Rectal smooth muscle tissue (tissue), 1 donor: ENCODE data around the gene BLZF1.
"Not testable (repeated sequence)": the region's sequence is repeated elsewhere in the genome, so short reads cannot be mapped to it uniquely, and the experiment has no call there.

Source experiments
- H3K27ac ChIP-seq: one replicate; pipeline ENCODE4 v1.7.0; 2013; ENCODE audit warnings: low read depth, low read length, inconsistent platforms
- H3K27me3 ChIP-seq: one replicate; pipeline ENCODE4 v1.7.0; 2013; ENCODE audit warnings: low read length; ENCODE audit not compliant: control insufficient read depth, insufficient read depth
- H3K36me3 ChIP-seq: one replicate; pipeline ENCODE4 v1.7.0; 2013; ENCODE audit warnings: low read length; ENCODE audit not compliant: control insufficient read depth, insufficient read depth
- H3K4me1 ChIP-seq: one replicate; pipeline ENCODE4 v1.7.0; 2013; ENCODE audit warnings: low read length; ENCODE audit not compliant: control insufficient read depth, insufficient read depth
- H3K4me3 ChIP-seq: one replicate; pipeline ENCODE4 v1.7.0; 2013; ENCODE audit warnings: low read length
- H3K9ac ChIP-seq: one replicate; pipeline ENCODE4 v1.7.0; 2013; ENCODE audit warnings: low read length

BLZF1 gene

DNA sequence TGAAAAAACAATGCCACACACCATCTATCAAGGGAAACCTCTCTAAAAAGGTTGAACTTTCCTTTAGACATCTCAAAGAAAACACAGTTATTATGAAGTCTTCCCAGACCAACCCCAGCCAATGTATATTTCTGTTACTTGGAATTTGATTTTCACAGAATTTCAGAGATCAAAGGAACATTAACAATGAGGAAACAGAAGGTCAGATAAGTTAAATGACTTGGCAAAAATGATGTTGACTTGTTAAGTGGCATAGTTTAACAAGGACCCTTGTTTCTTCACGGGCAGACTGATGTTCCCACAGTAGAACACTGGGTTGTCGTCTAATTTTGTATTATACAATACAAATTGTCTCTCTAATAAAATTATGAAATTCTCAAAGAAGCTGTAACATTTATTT is 29.4 kb upstream of the BLZF1 start:
- H3K36me3 ChIP-seq = no peaks in the 10 kb centered on the region
- no peaks in the 10 kb centered on the region for H3K4me1 ChIP-seq
- H3K27me3 ChIP-seq = no peaks in the 10 kb centered on the region
- no peak overlapping the region for H3K27ac ChIP-seq
- no peak overlapping the region for H3K4me3 ChIP-seq
- no peak overlapping the region for H3K9ac ChIP-seq

DNA sequence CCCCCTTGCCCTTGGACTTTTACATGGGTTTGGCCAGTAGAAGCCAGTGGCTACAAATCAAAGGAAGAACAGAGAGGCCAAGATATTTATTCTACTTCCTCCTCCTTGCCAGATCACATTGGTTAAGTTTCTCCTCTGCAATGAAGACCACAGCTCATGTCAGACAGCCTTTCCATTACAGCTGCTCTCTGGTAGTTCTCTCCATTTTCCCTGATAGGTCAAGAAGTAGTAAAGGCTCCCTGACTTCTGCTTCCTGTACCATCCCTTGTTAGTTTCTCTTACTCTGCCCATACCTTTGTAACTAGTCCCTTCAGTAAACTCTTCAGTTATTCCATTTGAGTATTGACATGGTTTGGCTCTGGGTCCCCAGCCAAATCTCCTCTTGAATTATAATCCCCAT is 28.2 kb upstream of the BLZF1 start:
- H3K4me3 ChIP-seq = no peak overlapping the region
- no peak overlapping the region for H3K9ac ChIP-seq
- no peaks in the 10 kb centered on the region for H3K36me3 ChIP-seq
- no peaks in the 10 kb centered on the region for H3K27me3 ChIP-seq
- H3K27ac ChIP-seq = no peak overlapping the region
- H3K4me1 ChIP-seq = no peaks in the 10 kb centered on the region

DNA sequence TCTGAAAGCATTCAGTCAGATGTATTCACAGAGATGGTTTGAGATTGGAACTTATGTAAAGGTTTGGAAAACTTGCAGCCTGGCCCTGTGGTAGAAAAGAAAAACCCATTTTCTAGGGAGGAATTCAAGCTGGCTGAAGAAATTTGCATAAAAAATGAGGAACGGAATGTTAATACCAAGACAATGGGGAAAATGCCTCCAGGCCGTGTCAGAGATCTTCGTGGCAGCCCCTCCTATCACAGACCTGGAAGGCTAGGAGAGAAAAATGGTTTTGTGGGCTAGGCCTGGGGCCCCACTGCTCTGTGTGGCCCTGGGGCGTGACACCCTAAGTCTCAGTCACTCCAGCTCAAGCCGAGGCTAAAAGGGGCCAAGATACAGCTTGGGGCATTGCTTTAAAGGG is 27.1 kb upstream of the BLZF1 start:
- no peaks in the 10 kb centered on the region for H3K27me3 ChIP-seq
- H3K27ac ChIP-seq = no peak overlapping the region
- H3K4me3 ChIP-seq = no peak overlapping the region
- no peak overlapping the region for H3K9ac ChIP-seq
- H3K4me1 ChIP-seq = no peaks in the 10 kb centered on the region
- no peaks in the 10 kb centered on the region for H3K36me3 ChIP-seq

DNA sequence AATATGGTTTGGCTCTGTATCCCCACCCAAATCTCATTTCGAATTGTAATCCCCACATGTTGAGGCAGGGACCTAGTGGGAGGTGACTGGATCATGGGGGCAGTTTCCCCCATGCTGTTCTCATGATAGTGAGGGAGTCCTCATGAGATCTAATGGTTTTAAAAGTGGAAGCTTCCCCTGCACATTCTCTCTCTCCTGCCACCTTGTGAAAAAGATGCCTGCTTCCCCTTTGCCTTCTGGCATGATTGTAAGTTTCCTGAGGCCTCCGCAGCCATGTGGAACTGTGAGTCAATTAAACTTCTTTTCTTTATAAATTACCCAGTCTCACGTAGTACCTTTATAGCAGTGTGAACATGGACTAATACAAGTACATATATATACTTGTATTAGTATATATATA is 25.9 kb upstream of the BLZF1 start:
- H3K9ac ChIP-seq, H3K4me1 ChIP-seq: not testable (repeated sequence)

DNA sequence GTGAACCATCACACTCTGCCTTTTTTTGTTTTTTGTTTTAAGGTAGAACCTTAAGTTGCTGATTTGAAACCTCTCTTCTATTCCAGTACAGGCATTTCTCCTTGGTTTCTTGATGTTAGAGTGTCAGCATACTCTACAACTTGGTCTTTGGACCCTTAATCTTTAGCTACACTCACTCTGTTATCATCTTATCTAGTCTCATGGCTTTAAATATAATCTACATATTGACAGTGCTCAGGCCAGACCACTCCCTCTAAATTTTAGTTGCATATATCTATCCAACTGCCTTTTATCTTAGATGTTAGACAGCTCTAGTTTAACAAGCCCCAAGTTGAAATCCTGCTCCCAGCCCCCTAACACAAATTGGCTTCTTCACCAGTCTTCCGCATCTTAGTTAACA is 22.5 kb upstream of the BLZF1 start:
- Histone ChIP-seq H3K4me1 (no peaks in the 10 kb centered on the region), H3K4me3 (no peak overlapping the region), H3K9ac (no peak overlapping the region), H3K27ac (no peak overlapping the region), H3K27me3 (no peaks in the 10 kb centered on the region), H3K36me3 (no peaks in the 10 kb centered on the region)

More for the DNA sequence above, 25.9 kb upstream of the BLZF1 start:
- H3K27ac ChIP-seq, H3K4me3 ChIP-seq, H3K27me3 ChIP-seq, H3K36me3 ChIP-seq: not testable (repeated sequence)

DNA sequence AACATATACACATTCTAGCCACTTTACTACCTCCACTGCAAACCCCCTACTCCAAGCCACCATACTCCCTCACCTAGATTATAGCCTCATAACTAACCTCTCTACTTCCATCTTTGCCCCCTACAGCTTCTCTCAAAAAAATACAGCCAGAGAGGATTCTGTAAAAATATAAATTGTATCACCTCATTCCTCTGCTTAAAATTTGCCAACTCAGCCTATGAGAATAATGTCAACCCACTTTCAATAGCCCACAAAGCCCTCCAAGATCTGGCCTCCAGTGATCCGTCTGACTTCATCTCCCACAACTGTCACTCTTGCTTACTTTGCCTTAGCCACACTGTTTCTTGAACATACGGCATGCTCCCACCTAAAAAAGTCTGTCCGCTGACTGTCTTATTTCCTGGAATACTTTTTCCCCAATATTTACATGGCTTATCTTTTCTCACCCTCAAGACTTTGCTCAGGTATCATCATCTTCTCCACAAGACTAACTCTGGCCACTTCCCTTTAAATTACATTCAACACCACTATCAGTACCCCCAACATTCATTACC is 21.9 kb upstream of the BLZF1 start:
- H3K27ac ChIP-seq = no peak overlapping the region
- H3K4me1 ChIP-seq = no peaks in the 10 kb centered on the region
- no peaks in the 10 kb centered on the region for H3K27me3 ChIP-seq
- no peaks in the 10 kb centered on the region for H3K36me3 ChIP-seq
- no peak overlapping the region for H3K4me3 ChIP-seq
- no peak overlapping the region for H3K9ac ChIP-seq

DNA sequence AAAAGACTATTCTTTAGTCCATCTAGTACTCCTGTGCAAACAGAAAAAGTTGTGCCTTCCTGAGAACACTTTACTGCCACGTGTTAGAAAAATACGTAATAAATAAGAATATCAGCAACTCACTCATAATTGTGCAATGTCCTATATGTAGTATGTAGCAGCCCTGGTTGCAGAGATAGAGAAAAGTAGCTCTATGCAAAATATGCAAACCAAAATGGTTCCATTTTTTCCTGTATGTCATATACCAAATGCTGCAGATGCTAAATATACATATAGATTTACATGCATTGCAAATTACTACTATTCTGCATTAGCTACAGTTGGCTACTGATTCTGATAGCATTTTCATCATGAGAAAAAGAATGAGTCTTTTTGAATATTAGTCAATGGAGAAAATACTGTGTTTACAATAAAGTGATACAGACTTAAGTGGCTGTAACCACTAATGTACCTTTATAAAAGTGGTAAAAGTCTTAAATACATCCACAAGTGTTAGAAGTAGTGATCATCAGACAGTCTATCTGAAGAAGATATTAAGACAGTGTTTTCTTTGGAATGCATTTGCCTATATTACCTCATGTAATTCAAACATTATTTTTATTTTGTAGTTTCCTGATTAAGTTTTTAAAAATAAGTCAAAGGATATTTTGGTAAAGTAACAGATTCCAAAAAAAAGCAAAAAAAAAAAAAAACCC is 20.2 kb upstream of the BLZF1 start:
- Histone ChIP-seq H3K27me3 (no peaks in the 10 kb centered on the region), H3K9ac (no peak overlapping the region), H3K4me3 (no peak overlapping the region), H3K36me3 (no peaks in the 10 kb centered on the region), H3K27ac (no peak overlapping the region), H3K4me1 (no peaks in the 10 kb centered on the region)

DNA sequence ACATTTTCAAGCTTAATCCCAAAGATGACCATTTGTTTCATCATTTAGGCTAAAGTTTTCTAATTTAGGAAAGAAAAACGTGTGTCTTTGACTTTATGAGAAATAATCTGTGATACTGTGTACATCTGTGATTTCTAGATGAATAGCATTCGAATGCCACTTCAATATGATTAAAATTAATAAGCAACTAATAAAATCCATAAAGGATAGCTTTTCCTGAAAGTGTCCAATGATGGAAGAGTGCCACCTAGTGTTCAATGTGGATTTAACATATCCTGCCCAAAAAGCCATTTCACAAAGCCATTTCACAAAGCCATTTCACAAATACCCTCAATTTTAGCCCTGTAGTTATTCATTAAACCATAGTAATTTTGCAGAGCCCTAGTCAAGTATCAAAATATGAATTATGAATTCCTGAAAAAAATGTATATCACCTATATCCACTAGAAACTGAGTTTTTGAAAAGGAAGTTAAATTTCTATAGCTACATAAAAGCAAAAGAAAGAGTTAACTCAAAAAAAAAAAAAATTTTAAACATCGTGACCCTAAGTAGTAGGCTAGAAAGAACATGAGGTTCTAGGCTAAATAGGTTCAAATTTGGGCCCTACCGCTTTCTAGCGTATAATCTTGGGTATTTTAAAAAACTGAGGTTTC is 19.5 kb upstream of the BLZF1 start:
- Histone ChIP-seq H3K4me1 (no peaks in the 10 kb centered on the region), H3K9ac (no peak overlapping the region), H3K27me3 (no peaks in the 10 kb centered on the region), H3K27ac (no peak overlapping the region), H3K4me3 (no peak overlapping the region), H3K36me3 (no peaks in the 10 kb centered on the region)

DNA sequence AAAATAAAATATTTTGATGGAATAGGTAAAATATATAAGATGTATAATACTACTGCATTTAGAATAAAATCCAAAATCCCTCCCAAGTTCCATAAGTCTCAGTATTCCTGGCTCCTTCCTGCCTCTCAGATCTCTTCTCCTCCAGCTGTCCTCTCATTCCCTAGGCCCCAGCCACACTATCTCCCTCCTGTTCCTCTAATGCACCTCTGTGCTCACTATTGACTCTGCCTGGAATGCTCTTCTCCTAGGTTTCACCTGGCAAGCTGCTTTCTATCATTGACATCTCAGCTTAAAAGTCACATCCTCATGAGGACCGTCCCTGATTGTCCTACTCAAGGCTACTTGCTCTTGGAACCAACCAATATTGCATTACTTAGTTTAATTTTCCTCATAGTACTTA is 7.6 kb upstream of the BLZF1 start:
- Histone ChIP-seq H3K27ac (no peak overlapping the region), H3K36me3 (no peaks in the 10 kb centered on the region), H3K4me3 (no peak overlapping the region), H3K27me3 (no peaks in the 10 kb centered on the region), H3K4me1 (no peaks in the 10 kb centered on the region), H3K9ac (no peak overlapping the region)

DNA sequence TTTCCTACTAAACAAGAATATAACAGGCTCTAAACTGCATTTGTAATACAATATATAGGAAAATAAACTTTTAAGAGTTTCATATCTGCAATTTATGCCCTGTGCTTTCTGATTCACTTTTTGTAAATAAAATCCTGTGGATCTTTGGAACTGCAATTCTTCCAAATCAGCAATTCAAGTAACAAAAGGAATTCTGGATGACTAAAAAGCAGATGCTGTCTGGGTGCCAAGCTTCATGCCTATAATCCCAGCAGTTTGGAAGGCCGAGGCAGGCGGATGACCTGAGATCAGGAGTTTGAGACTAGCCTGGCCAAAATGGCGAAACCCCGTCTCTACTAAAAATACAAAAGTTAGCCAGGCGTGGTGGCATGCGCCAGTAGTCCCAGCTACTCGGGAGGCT is 6.7 kb upstream of the BLZF1 start:
- Histone ChIP-seq H3K9ac (no peak overlapping the region), H3K27me3 (no peaks in the 10 kb centered on the region), H3K4me1 (no peaks in the 10 kb centered on the region), H3K27ac (no peak overlapping the region), H3K4me3 (no peak overlapping the region), H3K36me3 (no peaks in the 10 kb centered on the region)

DNA sequence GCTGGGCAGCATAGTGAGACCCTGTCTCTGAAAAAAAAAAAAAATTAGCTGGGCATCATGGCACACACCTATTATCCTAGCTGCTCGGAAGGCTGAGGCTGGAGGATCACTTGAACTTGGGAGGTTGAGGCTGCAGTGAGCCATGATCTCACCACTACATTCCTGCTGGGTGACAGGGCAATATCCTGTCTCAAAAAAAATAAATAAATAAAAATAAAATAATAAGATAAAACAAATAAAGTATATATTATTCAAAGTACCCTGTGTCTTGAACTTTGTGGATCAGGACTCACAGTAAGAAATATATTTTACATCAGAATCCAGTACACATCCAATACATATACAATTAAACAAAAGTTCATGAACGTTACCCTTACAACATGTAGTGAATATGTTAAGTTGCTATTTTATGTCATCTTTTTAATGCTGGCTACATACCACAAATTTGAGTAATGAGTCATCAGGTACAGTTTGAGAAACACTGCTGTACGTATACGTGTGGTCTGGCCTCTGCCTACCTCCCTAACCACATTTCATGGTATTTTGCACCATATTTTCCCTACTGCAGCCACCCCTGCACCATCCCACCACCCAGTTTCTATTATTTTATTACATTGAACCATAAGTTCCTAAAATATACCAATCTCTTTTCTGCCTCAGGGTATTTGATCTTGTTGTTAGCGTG is 4.8 kb upstream of the BLZF1 start:
- Histone ChIP-seq H3K4me3 (no peak overlapping the region), H3K27ac (no peak overlapping the region), H3K9ac (no peak overlapping the region), H3K36me3 (no peaks in the 10 kb centered on the region), H3K4me1 (peaks cover 4% of the 10 kb centered on the region), H3K27me3 (no peaks in the 10 kb centered on the region)

DNA sequence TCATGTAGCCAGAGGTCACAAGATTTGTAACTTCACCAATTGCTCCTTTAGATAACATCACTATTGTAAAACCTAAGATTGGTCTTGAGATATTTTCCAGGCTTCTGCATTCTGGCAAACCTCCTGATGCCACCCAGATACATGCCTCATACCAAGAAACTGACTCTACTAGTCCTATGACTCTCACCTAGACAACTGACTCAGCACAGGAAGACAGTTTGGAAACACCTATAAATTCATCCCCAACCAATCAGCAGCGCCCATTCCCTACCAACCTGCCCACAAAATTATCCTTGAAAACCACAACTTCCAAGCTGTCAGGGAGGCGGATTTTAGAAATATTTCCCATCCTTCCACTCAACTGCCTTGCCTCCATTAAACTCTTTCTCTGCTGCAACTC is 3.0 kb upstream of the BLZF1 start:
- Histone ChIP-seq H3K36me3 (peaks cover 3% of the 10 kb centered on the region), H3K4me3 (no peak overlapping the region), H3K27me3 (no peaks in the 10 kb centered on the region), H3K27ac (no peak overlapping the region), H3K9ac (no peak overlapping the region), H3K4me1 (peaks cover 4% of the 10 kb centered on the region)
